MM.1S (cell line): ENCODE results near the gene XRCC4.

Experiments
- EZH2 ChIP-seq: fragments of 300-600 bp; sonication (generic); optimal IDR thresholded peaks from 2 replicates; pipeline ENCODE3; 2017; ENCODE audit warnings: low read depth, mild to moderate bottlenecking, antibody characterized with exemption, low read length, mixed read lengths
- EZH2phosphoT487 ChIP-seq: fragments of 300-600 bp; sonication (generic); IDR thresholded peaks from 2 replicates; pipeline ENCODE4 v1.6.1; 2018; ENCODE audit warnings: antibody characterized with exemption, low read length
- TF ChIP-seq, protein P1 (sequence below): fragments of 300-600 bp; sonication (generic); IDR thresholded peaks from 2 replicates; pipeline ENCODE4 v1.5.1; 2016; ENCODE audit warnings: antibody characterized with exemption, low read length, mixed read lengths

DNA sequence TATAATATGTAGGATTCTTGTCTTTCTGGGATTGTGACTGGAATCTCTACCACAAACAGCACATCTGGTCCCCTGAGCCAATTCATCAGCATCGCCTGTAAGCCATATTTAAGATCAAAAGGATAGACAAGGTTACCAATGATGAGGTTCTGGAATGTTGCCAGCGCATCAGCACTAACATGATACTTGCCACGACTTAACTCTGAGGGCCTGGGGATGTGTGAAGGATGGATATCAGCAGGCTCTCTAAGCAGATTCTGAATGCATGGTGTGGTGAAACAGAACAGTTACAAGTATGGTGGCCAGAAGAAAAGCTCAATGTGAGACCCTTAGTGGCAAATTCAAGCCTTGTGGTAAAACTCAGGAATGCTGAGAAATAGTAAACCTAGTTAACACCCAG lies 143.0 kb downstream of the XRCC4 start:
- TF ChIP-seq EZH2 = no peak
- TF ChIP-seq, protein P1, sequence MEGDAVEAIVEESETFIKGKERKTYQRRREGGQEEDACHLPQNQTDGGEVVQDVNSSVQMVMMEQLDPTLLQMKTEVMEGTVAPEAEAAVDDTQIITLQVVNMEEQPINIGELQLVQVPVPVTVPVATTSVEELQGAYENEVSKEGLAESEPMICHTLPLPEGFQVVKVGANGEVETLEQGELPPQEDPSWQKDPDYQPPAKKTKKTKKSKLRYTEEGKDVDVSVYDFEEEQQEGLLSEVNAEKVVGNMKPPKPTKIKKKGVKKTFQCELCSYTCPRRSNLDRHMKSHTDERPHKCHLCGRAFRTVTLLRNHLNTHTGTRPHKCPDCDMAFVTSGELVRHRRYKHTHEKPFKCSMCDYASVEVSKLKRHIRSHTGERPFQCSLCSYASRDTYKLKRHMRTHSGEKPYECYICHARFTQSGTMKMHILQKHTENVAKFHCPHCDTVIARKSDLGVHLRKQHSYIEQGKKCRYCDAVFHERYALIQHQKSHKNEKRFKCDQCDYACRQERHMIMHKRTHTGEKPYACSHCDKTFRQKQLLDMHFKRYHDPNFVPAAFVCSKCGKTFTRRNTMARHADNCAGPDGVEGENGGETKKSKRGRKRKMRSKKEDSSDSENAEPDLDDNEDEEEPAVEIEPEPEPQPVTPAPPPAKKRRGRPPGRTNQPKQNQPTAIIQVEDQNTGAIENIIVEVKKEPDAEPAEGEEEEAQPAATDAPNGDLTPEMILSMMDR = no peak
- no peak for TF ChIP-seq EZH2phosphoT487
